A204.1 (cell line): ENCODE data around the gene ARHGAP22.

Source experiments
- FAIRE-seq: peaks from 2 replicates; lab custom pipeline; 2012; peaks lifted over from hg19 to GRCh38; lab: Jason Lieb, UNC

Gene ARHGAP22

DNA sequence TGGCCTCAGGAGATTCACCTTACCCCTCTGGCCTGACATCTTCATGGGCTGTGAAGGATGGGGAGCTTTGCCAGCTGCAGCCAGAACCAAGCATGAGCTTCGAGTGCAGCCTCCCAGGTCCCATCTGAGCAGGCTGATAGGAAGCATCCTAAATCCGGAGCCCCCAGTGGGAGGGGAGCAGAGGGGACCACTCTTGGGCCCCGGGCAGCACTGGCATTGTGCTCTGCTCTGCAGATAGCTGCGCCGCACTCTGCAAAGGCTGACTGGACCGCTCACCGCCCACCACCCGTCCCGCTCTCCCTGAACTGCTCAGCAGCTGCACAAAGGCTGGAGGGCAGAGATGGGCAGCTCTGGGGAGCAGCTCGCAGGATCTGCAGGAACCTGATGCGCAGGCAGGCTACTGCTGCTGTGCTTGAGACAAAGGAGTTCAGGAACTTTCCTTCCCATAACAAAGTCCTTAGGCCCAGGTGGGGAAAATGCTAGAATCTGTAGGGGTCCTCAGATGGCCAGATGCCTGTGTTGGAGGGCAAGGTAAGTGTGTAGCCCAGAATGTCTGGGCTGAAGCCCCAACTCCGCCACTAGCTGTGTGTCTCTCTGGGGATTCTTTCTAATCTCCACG, 51.8 kb downstream of the ARHGAP22 start:
- no peak for FAIRE-seq

DNA sequence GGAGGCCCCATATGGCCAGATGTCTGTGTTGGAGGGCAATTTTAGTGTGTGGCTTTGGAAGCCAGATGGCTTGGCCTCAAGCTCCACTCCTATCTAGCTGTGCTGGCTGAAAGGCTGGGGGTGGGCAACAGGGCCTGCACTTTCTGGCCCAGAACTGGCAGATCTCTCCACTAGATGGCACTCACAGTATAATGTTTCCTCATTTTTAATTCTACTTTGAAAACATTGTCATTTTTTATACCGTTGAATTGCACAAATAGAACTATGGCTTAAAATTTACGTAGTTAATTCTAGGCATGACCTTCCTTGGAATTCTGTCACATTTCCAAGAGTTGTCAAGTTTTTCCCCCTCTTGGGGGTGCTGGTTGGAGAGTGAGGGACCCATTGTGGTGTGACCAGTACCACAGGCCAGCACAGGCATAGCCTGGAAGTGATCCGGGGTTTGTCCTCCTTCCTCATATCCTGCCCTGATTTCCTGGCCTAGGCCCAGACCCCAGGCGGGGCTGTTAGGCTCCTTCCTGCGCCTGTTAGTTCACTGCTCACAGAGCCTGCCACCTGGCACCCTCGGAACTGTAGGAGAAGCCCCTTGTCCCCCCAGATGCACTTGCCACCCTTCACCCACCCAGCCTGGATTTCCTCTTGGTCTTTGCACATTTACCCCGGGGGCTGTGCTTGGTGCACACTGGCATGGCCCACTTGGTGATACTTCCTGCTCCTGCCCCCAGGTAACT, 52.8 kb downstream of the ARHGAP22 start:
- peak; percentile 14 for FAIRE-seq

DNA sequence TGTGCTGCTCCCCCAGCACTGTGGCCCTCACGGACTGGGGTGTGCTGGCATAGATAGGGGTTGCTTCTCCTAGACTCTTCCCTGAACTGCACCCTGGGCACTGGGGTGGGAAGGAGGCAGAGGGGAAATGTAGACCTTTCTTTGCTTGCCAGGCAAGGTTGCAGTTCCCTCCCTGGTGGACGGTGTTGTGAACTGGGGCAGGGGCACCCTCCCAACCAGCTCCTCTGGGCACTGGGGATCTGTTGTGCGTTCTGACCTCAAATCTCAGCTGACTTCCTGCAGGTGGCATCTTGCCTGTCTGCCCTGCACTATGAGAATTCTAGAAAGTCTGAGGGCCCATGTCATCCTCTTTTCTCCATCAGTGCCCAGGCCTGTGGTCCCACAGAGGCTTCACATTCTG, 53.9 kb downstream of the ARHGAP22 start:
- FAIRE-seq: no peak

DNA sequence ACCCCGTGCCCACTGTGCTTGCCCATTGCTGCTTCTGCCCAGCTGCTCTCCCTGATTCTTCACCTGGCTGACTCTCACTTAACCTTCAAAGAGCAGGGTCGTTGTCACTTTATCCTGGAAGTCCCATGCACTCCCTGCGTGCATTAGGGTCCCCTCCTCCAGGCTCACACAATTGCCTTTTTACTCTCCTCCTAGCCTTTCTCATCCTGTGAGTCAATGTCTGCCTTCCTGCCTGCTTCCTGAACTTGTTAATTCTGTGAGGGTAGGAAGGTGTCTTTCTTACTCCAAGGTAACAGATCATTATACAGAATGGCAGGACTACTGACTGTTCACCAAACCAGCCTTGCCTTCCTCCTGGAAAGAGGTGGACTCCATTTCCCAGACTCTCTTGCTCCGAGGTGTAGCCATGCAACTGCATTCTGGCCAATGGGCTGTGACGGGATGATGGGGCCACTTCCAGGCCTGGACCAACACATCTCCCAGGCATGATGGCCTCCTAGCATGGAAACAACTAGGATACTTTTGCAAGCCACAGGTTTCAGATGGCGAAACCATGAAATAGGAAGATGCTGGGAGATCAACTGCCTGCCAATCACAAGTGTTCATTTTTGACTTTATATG, 54.7 kb downstream of the ARHGAP22 start:
- no peak for FAIRE-seq

DNA sequence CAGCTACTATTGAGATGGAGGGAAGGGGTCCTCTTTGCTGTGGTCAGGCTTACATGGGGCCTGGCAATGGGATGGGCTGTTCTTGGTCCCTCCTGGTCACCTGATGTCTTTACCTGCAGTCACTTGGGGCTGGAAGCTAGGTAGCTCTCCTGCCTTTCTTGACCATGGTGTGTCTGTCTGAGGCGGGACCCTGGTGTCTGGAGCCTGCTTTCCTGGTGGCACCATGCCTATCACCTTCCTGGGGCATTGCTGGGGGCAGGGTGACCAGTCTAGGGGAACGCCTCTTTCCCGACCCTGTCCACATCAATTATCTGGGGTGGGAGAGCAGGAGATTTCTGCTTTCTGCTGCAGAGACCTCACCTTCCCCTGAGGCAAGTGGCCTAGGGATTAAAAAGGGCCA, 55.6 kb downstream of the ARHGAP22 start:
- FAIRE-seq: no peak

DNA sequence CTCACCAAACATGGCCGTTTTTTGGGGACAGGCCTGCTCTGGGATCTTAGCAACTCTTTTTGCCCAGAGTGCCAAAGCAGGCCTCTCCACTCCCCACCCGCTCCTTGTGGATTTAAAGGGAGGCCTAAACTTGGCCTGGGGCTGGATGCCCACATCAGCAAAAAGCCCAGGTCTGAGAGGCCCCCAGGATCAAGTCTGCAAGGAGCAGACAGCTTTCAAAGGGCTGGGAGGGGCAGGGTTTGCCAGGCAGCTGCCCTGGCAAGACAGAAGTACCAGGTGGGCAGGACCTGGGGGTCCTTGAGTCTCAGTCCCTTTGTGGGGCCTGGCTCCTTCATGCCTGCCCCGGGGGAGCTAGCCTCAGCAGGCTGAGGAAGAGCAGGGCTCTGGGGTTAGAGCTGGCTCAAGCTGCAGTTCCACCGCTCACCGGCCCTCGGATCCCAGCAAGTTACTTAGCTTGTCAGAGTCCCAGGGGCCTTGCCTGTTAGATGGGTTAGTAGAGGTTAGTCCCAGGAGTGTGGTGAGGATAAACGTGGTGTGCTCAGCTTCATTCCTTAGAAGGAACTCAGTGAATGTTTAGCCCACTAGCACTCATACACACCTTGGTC, 56.2 kb downstream of the ARHGAP22 start:
- no peak for FAIRE-seq

DNA sequence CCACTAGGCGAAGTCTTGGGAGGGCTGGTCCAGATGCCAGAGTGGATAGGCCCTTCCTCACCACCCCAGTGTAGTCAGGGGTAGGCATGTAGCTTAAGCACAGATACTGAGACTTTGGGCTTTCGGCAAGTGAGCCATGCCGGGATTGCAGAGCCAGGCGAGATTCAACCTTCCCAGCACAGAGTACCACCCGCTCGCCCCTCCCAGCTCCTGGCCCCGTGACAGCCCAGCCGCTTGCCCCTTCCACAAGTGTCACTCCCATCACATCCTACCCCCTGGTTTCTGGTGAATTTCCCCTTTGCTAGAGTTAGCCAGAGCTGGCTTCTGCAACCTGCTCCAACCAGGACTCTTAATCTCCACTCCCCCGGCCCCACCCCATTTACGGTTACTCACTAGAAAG, 56.9 kb downstream of the ARHGAP22 start:
- FAIRE-seq: no peak

DNA sequence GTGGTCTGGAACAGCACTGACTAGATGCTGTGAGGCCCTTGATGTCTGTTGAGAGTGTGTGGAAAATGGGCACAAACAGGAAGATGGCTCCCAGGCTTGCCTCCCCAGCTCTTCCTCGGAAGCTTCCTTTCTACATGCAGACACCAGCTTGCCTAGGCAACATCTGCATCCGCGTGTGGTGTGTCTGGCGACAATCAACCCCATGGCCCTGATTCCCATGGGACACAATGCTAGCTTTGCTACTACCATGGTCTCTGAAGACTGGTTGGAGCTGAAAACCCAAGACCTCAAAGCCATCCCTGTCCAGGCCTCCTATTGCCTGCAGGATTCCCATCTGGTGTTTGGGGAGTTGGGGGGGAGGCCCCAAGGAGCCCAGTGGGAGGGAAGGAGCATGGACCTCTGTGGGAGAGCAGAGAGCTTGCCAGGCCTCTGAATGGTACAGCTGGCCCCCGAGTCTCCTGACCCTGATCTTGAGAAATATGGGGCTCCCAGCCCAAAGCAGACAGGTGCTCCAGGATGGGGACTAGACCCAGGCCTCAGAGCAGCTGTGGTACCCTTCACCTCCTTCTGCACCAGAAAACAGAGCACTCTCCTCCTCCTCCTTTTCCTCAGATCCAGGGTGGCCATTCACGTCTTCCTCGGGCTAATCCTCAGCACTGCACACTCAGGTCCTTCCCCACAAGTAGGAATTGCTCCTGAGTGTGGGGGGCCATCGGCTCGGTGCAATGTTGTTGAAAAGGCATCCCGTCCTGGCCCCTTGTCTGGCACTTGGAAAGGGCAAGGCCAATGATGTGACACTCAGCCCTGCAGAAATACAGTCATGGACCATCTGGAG, 57.6 kb downstream of the ARHGAP22 start:
- FAIRE-seq: no peak

DNA sequence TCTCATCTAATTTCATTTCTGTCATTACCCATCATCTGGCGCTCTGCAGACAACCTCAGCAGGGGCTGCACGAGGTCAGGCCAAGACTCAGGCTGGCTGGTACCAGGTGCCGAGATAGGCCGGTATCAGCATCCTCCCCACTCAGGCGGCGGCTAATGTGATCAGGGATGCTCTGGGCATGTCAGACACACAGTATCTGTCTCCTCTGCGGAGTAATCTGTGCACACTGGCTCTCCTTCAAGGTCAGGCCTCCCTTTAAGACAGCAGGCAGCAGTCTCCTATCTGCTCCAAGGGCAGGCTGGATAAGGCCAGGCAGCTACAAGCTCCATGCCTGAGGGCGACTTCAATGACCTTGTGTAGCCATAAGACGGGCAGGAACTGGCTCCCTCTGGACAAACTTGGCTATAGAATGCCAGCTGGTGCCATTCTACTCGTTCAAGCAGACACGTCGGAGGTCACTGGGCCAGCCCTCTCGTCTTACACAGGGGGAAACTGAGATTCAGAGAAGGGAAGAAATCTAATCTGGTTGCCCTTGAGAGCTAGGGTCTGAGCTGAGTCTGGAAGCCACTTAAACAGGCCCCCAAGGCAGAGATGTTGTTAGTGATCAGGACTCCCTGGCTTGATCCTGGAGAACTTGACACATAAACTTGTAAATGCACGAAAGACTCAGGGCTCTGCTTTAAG, 59.3 kb downstream of the ARHGAP22 start:
- no peak for FAIRE-seq

DNA sequence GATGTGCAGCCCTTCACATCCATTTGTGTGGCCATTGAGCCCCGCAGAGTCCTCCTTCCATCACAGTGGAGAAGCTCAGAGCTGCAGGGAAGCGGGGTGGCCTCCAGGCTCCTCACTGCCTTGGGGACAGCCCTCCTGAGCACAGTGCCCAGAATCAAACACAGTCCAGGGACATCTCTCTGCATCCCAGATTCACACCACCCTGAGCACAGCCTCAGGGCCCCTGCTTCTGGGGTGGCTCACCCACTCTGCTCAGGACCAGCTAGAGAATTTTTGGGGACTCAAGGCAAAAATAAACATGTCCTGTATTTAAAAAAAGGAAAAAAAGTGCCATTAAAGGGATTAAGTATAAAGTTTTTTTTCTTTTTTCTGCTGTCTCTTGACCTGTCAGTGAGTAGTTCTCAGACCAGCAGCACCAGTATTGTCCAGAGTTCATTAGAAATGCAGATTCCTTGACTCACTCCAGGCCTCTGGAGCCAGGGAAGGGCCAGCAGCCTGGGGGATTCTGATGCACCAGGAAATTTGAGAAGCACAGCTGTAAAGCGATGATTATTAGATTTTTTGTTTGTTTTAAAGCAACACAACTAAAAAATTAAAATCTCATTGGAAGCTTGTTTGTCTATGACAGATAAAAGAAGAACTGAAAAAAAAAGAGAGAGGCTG, 61.6 kb downstream of the ARHGAP22 start:
- no peak for FAIRE-seq

DNA sequence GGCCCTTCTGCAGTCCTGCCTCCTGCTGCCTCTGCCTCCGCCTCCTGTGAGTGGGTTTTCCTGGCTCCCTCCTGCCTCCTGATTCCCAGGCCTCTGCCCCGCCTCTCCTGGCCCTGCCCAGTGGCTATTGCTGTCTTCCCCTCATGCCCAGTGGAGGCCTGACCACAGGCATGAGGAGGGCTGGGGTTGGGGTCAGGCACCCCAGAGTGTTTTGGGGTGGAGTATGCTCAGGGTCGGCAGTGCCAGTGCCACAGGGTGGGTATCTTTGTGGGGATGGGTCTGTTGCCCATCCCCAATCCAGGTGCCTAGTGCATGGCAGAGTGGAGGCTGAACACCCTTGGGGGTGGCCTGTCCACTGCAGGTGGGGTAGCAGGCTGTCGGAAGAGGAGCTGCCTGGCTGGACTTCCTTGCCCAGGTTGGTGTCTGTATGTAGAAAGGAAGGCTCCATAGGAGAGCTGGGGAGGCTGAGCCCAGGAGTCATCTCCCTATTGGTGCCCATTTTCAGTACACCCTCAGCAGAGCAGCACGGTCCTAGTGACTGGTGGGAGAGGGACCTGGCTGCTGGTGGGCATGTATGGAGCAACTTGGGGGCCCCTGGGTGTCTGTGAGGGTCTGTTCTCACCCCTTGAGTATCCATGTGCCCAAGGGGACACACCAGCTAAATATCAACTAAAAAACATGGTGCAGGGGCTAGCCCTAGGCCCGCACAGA, 62.2 kb downstream of the ARHGAP22 start:
- no peak for FAIRE-seq

DNA sequence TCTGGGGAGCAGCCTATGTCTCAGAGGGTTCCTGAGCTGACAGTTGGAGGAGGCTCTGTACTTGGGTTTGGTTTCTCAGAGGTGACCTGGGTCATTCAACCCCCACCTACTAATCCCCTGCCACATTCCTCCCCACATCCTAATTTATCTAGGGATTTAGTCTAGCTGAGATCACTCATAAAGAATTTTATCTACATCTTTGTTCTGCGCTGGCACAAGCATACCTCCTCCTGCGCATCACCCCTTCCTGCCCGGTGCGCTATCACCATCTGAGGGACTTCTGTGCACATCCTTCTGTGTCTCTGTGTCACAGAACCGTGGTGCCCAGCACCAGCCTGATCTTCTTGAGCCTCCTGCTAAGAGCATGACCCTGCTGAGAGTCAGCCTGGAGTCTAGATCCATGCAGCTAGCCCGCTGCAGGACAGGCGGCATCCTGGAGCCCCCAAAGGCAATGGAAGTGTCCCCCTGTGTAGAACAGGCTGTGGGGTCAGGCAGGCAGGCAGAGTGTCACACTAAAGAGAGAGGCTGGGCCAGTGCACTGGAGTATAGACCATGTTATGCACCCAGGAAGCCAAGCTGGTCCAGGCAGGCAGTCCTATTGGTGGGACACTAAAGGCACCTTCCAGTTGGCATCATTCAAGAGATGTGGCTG, 63.6 kb downstream of the ARHGAP22 start:
- no peak for FAIRE-seq

DNA sequence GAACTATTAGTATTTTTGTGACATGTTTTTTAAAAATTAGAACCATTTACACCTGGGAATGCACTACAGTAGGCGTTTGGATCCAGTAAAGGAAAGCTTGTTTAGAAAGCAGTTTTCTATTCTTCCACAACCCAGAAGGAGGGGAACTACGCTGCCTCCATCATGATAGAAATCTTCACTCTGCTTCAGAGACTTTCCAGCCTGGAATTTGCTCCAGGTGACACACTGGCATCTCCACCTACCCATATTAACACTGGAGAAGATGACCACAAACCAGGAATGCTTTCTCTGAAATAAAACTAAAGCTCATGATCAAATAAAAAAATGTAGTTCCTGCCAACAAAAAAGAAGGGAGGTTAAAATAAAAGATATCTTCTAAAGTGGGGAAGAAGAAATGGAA, 66.3 kb downstream of the ARHGAP22 start:
- FAIRE-seq: no peak

DNA sequence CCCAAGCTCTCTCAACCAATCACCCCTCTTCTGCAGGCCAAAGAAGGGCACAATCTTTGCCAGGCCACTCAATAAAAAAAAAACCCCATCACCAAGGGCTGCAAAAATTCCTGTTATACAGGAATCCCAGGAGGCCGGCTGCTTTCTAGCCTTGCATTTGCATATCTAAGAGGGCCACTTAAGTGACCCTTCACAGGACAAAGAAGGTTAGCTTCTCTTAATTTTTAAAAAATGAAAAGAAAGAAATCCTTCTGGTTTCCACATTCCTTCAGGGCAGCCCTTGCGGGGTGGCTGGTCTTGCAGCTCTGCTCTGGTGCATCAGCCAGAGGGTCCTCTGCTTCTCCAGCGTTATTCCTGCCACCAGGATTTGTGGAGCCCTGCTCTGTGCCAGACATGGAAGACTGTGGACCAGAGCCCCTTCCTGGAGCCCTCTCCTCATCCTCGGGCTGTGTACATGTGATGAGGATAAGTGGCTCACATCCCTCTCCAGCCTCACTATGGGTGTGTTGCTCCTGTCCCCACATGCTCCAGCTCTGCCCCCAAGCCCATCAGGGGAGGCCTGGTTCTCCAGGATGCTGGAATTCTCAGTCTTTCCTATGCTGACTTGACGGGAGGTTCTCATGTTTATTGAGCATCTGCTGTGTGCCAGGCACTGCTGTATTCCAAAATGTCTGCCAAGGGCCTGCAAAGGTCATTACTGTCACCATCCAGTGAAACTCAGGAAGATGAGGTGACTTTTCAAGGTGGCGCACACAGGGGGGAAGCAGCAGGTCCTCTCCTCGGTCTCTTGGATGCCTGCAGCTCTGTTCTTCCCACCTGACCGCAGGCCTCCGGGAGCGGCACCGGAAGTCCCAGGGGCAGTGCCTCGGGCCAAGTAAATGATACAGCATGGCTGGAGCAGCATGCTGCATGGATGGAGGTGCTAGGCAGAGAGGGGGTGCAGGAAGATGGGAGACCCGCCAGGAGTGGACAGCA, 67.7 kb downstream of the ARHGAP22 start:
- FAIRE-seq: no peak

DNA sequence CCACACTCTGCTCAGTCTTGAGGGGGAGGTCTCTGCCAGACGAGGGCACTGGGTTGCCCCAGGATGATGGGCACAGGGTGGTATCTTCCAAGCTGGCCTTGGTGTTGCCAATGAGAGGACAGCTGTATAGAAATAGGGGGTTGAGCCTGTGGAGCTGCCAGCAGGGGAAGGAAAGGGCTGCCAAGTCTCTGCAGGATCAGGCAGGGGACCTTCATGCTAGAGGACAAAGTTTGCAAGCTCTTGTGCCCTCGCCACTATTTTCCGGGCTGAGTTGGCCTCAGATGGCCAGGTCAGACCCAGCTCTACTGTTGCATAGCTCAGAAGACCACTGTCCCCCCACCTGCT, 68.7 kb downstream of the ARHGAP22 start:
- FAIRE-seq: no peak

DNA sequence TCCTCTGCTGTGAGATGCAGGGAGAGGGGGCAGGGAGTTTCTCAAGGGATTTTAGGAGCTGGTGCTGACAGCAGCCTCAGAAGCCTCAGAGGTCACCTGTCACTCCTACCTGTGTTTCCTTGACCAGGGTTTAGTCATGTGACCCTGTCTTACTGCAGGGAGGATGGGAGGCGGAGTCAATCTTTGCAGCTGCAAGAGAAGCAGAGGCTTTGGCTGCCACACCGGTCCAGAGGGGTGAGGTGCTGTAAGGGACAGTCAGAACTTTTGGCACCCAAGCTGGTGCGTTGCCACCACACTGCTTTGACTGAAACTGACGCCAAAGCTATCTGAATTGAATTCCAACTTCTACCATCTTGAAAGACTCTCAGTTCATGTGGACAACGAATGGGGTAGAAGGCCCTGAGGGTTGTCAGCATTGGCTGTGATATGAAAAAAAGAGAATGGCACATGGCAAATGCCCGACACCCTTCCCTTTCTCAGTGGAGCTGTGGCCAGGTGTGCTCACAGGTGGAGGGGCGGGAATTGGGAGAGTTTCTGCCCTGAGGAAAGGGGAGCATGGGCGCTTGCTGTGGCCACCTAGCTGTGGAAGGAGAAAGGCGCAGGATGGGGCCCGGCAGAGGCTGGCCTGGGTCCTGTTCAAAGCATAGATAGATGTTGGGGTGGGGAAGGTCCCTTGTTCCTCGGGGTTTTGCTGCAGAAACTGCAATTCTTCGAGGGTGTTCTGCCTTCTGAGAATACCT, 69.3 kb downstream of the ARHGAP22 start:
- no peak for FAIRE-seq

DNA sequence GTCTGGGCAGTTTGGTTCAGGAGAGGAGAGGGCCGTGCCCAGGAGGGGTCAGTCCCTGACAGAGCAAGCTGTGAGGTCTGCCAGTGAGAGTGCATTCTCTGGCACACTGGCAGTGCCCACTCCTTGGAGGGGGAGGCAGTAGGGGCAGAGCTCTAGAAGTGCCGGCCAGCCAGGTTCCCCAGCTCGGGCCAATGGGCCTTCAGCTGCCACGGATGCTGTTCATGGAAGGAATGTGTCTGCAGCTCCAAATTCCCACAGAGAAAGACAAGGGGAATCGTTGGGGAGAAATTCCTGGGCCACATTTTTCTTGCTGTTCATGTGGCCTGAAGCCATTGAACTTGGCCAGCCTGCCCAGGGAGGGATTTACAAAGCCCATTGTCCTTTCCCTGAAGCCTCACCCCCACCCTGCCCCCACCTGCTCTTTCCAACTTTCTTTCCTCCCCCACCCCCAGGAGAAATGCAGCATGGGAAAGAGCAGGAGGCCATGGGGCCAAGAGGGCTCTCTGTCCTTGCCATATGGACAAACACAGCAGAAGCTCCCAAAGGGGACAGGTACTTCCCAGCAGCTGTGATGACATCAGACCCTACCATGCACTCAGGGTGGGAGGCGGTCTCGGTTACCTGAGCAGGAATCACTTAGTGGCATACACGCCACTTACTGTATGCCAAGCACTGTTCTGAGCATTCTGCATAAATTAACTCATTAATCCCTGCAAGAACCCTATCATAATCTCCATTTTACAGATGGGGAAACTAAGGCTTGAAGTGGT, 70.7 kb downstream of the ARHGAP22 start:
- FAIRE-seq: no peak
